GM12873 (cell line): ENCODE results near the gene HES4.

Source experiments
- TF ChIP-seq, protein P1 (sequence below): IDR thresholded peaks from 2 replicates; pipeline ENCODE4 v1.5.1; 2012; ENCODE audit warnings: low read depth, mild to moderate bottlenecking, moderate library complexity, low read length, control low read depth; ENCODE audit not compliant: insufficient read depth; ENCODE audit errors: missing control alignments

The HES4 gene

DNA sequence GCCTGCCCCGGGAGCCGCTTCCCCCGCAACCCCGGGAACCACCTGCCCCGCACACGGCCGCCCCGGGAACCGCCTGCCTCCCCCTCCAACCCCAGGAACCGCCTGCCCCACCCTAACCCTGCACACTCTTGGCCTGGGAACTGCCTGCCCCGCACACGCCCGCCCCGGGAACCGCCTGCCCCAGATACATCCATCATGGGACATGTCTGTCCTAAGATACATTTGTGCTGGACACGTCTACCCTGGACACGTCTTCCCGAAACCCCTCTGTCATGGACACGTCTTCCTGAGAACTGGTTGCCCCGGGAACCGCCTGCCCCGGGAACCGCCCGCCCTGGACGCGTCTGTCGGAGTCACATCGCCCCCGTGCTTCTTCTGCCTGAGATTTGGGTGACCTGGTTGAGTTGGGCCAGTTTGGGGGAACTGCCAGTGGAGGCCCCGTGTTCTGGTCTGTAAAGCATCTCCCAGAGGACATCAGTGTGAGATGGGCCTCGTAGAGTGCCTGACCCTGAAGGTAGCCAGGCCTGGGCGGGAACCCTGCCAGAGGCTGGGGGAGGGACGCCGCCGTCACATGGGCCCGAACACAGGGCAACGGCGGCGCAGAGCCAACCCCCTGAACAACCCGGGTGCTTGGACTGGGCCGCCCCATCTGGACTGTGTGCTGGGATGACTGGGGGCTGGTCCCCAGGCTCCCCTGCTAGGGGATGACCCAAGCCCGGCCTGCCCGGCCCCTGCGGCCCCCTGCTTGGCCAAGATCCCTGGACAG is 21.6 kb downstream of the HES4 start:
- TF ChIP-seq, protein P1, sequence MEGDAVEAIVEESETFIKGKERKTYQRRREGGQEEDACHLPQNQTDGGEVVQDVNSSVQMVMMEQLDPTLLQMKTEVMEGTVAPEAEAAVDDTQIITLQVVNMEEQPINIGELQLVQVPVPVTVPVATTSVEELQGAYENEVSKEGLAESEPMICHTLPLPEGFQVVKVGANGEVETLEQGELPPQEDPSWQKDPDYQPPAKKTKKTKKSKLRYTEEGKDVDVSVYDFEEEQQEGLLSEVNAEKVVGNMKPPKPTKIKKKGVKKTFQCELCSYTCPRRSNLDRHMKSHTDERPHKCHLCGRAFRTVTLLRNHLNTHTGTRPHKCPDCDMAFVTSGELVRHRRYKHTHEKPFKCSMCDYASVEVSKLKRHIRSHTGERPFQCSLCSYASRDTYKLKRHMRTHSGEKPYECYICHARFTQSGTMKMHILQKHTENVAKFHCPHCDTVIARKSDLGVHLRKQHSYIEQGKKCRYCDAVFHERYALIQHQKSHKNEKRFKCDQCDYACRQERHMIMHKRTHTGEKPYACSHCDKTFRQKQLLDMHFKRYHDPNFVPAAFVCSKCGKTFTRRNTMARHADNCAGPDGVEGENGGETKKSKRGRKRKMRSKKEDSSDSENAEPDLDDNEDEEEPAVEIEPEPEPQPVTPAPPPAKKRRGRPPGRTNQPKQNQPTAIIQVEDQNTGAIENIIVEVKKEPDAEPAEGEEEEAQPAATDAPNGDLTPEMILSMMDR, result no peak

DNA sequence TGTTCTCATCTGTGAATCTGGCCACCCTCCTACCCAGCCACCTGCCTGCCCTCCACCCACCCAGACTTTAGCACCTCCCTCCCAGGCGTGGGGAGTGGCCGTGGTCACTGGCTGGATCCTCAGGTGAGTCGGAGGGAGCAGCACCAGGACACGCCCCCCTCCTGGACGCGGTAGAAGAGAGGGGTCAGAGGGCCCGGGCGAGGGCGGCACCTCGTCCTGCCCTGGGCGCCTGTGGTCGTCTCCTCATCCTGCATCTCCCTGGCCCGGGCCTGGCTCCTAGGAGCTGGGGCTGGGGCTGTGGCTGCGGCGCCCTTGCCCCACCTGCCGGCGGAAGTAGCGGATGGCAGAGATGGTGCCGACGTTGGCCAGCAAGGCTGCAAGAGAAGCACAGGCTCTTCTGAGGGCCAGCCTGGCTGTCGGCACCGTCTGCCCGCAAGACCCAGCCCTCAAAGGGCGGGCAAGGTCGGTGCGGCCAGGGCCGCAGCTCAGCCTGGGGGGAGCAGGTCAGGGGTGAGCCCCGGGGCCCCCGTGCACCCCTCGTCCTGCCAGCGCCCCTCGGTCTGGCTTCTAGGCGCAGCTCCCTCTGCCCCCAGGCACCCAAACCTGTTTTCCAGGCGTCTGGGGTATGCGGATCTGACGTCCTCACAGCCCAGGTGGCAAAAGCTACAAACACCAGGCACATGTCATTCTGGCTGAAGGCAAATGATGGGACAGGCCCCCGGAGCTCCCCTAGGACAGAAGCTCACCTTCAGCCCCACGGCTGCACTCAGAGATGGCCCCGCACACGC is 23.8 kb downstream of the HES4 start:
- TF ChIP-seq, protein P1, result peak; percentile 69

DNA sequence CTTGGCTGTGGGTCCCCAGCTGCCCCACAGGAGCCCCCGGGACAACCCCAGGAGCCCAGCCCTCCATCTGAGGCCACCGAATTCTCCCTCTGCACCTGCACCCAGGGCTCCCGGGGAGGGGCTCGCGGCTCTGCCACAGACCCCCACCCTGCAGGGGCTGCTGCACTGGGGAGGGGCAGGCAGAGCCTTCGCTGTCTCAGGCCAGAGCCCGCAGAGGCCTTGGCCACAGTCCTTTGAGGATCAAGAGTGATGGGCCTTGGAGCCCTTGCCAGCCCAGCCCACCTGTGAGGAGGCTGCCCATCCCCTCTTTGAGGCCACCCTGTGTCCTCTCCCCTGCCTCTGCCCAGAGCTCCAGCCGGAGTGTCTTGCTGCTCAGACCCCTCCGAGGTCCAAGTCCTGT is 24.5 kb downstream of the HES4 start:
- TF ChIP-seq, protein P1, result no peak

DNA sequence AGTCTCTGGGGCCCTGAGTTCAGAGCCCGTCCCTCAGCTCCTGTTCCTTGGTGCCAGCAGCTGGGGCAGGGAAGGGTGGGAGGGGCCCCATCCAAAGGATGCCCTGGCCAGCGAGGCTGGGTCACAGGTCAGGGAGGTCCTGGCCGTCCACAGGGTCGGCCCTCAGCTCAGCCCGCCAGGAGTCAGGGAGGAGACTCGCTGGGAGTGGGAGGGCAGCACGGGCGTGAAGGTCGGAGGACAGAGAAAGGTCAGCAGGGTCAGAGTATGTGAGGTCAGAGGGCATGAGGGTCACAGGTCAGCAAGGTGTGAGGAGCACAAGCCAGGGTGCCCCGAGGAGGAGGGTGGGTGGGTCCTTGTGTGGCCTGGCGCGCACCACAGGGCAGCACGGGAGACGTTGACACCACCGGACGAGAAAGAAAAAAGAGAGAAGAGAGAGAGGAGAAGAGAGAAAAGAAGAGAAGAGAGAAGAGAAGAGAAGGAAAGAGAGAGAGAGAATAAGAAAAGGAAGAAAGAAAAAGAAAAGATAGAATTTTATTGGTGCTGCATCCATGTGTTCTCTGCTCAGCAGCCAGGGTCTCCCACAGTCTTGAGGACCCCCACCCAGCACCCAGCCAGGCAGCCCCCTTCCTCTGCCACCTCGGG is 25.1 kb downstream of the HES4 start:
- TF ChIP-seq, protein P1, result no peak

DNA sequence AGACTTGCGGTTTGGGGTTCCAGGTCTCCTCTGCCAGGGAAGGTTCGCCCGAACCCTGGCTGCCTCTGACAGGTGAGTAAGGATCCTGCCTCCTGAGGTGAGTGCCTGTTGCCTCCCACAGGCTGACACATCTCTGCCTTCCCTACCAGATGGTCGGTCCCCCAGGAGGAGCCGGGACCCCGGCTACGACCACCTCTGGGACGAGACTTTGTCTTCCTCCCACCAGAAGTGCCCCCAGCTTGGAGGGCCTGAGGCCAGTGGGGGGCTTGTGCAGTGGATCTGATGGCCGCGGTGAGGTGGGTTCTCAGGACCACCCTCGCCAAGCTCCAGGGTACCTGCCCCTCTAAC is 25.6 kb downstream of the HES4 start:
- TF ChIP-seq, protein P1, result no peak

DNA sequence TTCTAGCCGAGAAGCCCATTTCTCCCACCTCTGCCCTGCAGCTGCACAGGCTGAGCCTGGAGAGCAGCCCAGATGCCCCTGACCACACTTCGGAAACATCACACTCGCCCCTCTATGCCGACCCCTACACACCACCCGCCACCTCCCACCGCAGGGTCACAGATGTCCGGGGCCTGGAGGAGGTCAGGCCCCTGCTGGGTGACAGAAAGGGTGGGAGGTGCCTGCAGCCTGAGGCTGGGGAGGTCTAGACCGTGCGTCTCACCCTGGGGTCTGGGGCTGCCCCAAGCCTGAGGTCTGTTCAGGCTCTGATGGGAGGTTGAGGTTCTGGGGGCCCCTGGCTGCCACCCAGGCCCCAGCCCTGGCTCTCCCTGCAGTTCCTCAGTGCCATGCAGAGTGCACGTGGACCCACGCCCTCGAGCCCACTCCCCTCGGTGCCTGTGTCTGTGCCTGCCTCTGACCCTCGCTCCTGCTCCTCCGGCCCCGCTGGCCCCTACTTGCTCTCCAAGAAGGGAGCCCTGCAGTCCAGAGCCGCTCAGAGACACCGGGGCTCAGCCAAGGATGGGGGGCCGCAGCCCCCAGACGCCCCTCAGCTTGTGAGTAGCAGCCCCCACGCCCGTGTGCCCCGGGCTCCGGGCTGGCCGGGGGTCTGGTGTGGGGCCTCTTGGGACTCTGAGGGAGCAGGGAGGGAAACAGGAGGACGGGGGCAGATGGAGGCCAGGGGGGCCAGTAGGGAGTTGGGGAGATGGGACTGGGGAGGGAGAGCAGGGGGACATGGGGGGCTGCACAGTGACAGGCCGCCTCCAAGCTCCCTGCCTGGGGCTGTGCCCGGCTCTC is 26.2 kb downstream of the HES4 start:
- TF ChIP-seq, protein P1, result no peak
